Esophagus squamous epithelium (tissue), 5 donors: Measurements from ENCODE around the gene CCDC61. TPM values are rescaled to one million over a fixed set of nuclear protein-coding genes. Genes with fewer than 3 reads are reported as not detected.

Experiments used
- DNase-seq: peaks from one replicate; lab custom pipeline; 2025; lab: John Stamatoyannopoulos, UW
- H3K27ac ChIP-seq, 4 donors: fragments of 200-600 bp; sonication (generic); one replicate each; pipeline ENCODE4 v1.5.1; 2016 to 2019; ENCODE audit warnings: mild to moderate bottlenecking in 1 of 4
- H3K27me3 ChIP-seq, 4 donors: fragments of 200-600 bp; sonication (generic); 1 replicate in 3 of 4; 2 replicates in 1 of 4; pipeline versions ENCODE4 v1.5.1 to v1.6.0; 2017 to 2021; ENCODE audit warnings: antibody characterized with exemption in 1 of 4
- H3K36me3 ChIP-seq, 3 donors: fragments of 200-600 bp; sonication (generic); one replicate each; pipeline ENCODE4 v1.5.1; 2016 to 2019
- H3K4me1 ChIP-seq, 3 donors: fragments of 200-600 bp; sonication (generic); one replicate each; pipeline ENCODE4 v1.5.1; 2017 to 2019
- H3K4me3 ChIP-seq, 4 donors: fragments of 200-600 bp; sonication (generic); 1 replicate in 3 of 4; 2 replicates in 1 of 4; pipeline ENCODE4 v1.5.1; 2016 to 2019; ENCODE audit warnings: mild to moderate bottlenecking in 2 of 4, moderate library complexity in 1 of 4
- H3K9me3 ChIP-seq, 3 donors: fragments of 200-600 bp; sonication (generic); one replicate each; pipeline ENCODE4 v1.5.1; 2016 to 2019
- CTCF ChIP-seq, 6 experiments: fragments of 450-650 bp in 4 of 6; fragments of 200-600 bp in 2 of 6; sonication (generic) in 2 of 6; IDR thresholded peaks; one replicate each; pipeline ENCODE4 v1.5.1; 2016 to 2019; ENCODE audit warnings: antibody characterized with exemption in 6 of 6, mild to moderate bottlenecking in 4 of 6, moderate library complexity in 4 of 6
- POLR2A ChIP-seq, 4 donors: fragments of 450-650 bp; IDR thresholded peaks; one replicate each; pipeline ENCODE4 v1.6.1; 2017; ENCODE audit warnings: antibody characterized with exemption in 4 of 4, mild to moderate bottlenecking in 4 of 4, moderate library complexity in 3 of 4
- WGBS, 2 donors: methylation state at CpG; one replicate each; pipeline ENCODE4 v1.1.5; 2018; 5-methylcytosine and 5-hydroxymethylcytosine counted together
- intact Hi-C: fragments of 100-400 bp; cut with DNase I; formaldehyde crosslinking; loops from one replicate; pipeline ENCODE4 v1.15.0; 2022
- total RNA-seq, 4 donors: library from RNA; depleted of rRNA; stranded (reverse); fragments of >200 nt; gene quantifications; one replicate each; pipeline ENCODE4 v1.1.0, GENCODE V29; 2016
- donor health status: DM: yes; HTN: yes; CAD: no.

Gene CCDC61
- total RNA-seq, 4 donors from 2014 or later = 5.9 to 9.5 (median 7.4) TPM

- WGBS, 2 donors = no CpG with 5 or more reads among the region's 13 CpGs
- no peak overlapping the region for H3K27ac ChIP-seq
- no peak for TF ChIP-seq POLR2A (IDR thresholded peaks at IDR 0.05)
- no peak for TF ChIP-seq CTCF (IDR thresholded peaks at IDR 0.05)
- no peaks in the 10 kb centered on the region for H3K9me3 ChIP-seq
- intact Hi-C loops = no loop called here
- no peak overlapping the region for H3K4me3 ChIP-seq
- H3K27me3 ChIP-seq = no peaks in the 10 kb centered on the region
- H3K36me3 ChIP-seq = peaks cover 0 to 56% (median 0%) of the 10 kb centered on the region in 3 donors
- no peak for DNase-seq
- peaks cover 0 to 3% (median 0%) of the 10 kb centered on the region in 3 donors for H3K4me1 ChIP-seq
These were observed 11.1 kb downstream of the CCDC61 start for GRCh38 chr19:46006411-46006810.

- no peaks in the 10 kb centered on the region for H3K9me3 ChIP-seq
- 77 to 81% methylated on average over 15 to 17 of the region's 28 CpGs for WGBS, 2 donors
- no peak overlapping the region for H3K27ac ChIP-seq
- TF ChIP-seq POLR2A (IDR thresholded peaks at IDR 0.05) = no peak
- TF ChIP-seq CTCF (IDR thresholded peaks at IDR 0.05) = peak; percentile 73 to 93 (median 82)
- intact Hi-C loops = no loop called here
- peaks cover 4 to 10% (median 6%) of the 10 kb centered on the region in 3 donors for H3K4me1 ChIP-seq
- no peak overlapping the region for H3K4me3 ChIP-seq
- H3K36me3 ChIP-seq = peaks cover 0 to 42% (median 0%) of the 10 kb centered on the region in 3 donors
- DNase-seq = no peak
- peaks cover 0 to 28% (median 0%) of the 10 kb centered on the region in 4 donors for H3K27me3 ChIP-seq
These were observed 14.6 kb downstream of the CCDC61 start for GRCh38 chr19:46009530-46010510.

- intact Hi-C loops = no loop called here
- 38 to 42% methylated on average over 7 to 8 of the region's 8 CpGs for WGBS, 2 donors
- no peak for DNase-seq
- H3K4me3 ChIP-seq = peak overlapping the region; percentile 28 to 76 (median 65)
- no peak for TF ChIP-seq CTCF (IDR thresholded peaks at IDR 0.05)
- TF ChIP-seq POLR2A (IDR thresholded peaks at IDR 0.05) = no peak
- H3K36me3 ChIP-seq = peaks cover 0 to 21% (median 0%) of the 10 kb centered on the region in 3 donors
- no peak overlapping the region for H3K27ac ChIP-seq
- H3K4me1 ChIP-seq = peaks cover 15 to 31% (median 22%) of the 10 kb centered on the region in 3 donors
- H3K9me3 ChIP-seq = no peaks in the 10 kb centered on the region
- H3K27me3 ChIP-seq = peaks cover 0 to 43% (median 1%) of the 10 kb centered on the region in 4 donors
These were observed 19.3 kb downstream of the CCDC61 start for GRCh38 chr19:46014534-46014933.

- Histone ChIP-seq H3K4me1 (peaks cover 15 to 32% (median 22%) of the 10 kb centered on the region in 3 donors), H3K36me3 (peaks cover 0 to 21% (median 0%) of the 10 kb centered on the region in 3 donors), H3K4me3 (peak overlapping the region; percentile 28 to 76 (median 65)), H3K9me3 (no peaks in the 10 kb centered on the region), H3K27me3 (peaks cover 0 to 43% (median 1%) of the 10 kb centered on the region in 4 donors), H3K27ac (peak overlapping the region in 1 of 4 donors; percentile 30)
- intact Hi-C loops = no loop called here
- no peak for TF ChIP-seq CTCF (IDR thresholded peaks at IDR 0.05)
- no peak for TF ChIP-seq POLR2A (IDR thresholded peaks at IDR 0.05)
- 20 to 21% methylated on average over 8 to 10 of the region's 74 CpGs for WGBS, 2 donors
- no peak for DNase-seq
These were observed 19.8 kb downstream of the CCDC61 start for GRCh38 chr19:46014941-46015686.
